ENCODE measurements around the gene STX16. TPM values are rescaled to one million over a fixed set of nuclear protein-coding genes. Genes with fewer than 3 reads are reported as not detected.

The STX16 gene
- 42.3 and 49.6 TPM in 2 replicates for total RNA-seq

GRCh38 chr20:58650776-58651558 is at the start of gene STX16:
TSS of gene STX16 (plus strand) at chr20:58651283. CDS start at chr20:58652007, 724 bp downstream.

DNA sequence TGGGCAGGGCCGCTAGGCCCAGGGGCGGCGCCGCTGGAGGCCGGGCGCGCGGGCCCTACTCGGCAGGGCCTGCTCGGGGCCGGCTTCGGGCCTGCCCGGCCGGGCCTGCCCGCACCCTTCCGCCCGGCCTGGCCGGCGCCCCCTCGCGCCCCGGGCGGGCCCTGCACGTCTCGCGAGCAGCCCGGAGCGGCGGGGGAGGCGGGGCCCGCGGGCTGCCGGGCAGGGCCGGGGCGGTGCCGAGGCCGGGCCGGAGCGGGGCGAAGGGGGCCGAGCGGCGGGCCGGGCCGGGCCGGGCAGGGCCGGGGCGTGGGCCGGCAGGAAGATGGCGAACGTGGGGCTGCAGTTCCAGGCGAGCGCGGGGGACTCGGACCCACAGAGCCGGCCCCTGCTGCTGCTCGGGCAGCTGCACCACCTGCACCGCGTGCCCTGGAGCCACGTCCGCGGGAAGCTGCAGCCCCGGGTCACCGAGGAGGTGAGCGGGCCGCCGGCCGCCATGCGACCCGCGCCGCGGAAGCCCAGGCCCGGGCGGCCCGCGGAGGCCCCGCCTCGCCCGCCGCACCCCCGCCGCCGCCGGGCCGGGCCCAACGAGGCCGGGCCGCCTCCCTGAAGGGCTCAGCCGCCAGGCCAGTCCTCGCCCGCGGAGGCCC is 41.6 kb downstream of the STX16 start, which contains the start of gene NPEPL1:
NPEPL1 (plus strand) TSS at position 222 of the 647 bp plus-strand sequence; CDS start at position 323, 101 bp downstream.

Other genes with a start within 250 kb of the STX16 start
- gene APCDD1L, start 135.9 kb upstream of the STX16 start, total RNA-seq = 2.4 and 2.9 TPM in 2 replicates
- gene NPEPL1, start 41.5 kb downstream of the STX16 start, total RNA-seq = 21.0 and 21.8 TPM in 2 replicates
- 0.56 and 1.2 TPM in 2 replicates for gene GNAS-AS1, start 199.6 kb downstream of the STX16 start, total RNA-seq
- gene GNAS, start 201.4 kb downstream of the STX16 start, total RNA-seq = 400 and 636 TPM in 2 replicates

Data from aortic smooth muscle cell (primary cell).